ENCODE results near the gene TSHR. TPM values are rescaled to one million over a fixed set of nuclear protein-coding genes. Genes with fewer than 3 reads are reported as not detected.
"Not testable (repeated sequence)": the region's sequence is repeated elsewhere in the genome, so short reads cannot be mapped to it uniquely, and the experiment has no call there.

TSHR gene
- total RNA-seq: 3.6 and 4.4 TPM in 2 replicates

DNA sequence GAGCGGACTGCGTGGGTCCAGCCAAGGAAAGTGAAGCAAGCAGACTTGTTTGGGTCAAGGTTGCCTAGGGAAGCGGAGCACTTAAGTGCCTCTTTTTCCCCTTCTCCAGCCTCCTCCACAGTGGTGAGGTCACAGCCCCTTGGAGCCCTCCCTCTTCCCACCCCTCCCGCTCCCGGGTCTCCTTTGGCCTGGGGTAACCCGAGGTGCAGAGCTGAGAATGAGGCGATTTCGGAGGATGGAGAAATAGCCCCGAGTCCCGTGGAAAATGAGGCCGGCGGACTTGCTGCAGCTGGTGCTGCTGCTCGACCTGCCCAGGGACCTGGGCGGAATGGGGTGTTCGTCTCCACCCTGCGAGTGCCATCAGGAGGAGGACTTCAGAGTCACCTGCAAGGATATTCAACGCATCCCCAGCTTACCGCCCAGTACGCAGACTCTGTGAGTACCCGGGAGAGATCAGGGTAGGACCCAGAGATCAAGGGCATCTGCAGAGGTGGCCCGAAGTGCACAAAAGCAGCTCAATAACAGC lies at the start of gene TSHR:
Gene TSHR, plus strand, starts transcription at position 206 of the 526 bp plus-strand sequence. Its CDS starts 60 bp downstream, at position 266.
- intact Hi-C loops (cut with micrococcal nuclease): loop anchor here (2.0 kb wide), 2 partner anchors 107 to 509 kb away; no protein-coding TSS in a partner anchor

DNA sequence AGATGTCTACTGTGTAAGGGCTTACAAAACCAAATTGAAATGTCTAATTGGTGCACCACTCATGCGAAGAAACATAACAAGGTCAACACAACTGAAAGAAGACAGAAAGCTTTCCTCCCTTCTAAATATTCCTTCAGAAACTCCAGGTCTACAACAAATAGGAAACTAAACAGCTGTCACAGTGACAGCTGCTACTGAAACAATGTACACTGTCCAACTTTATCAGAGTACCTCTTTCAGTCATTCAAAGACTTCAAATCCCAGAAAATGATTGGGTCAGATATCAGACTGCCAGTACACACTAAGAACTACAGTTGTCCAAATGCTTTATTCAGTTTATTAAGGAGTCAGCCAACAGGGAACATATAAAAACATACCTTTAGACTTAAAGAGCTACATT lies 49.1 kb upstream of the TSHR start:
- intact Hi-C loops (cut with micrococcal nuclease): no loop called here

DNA sequence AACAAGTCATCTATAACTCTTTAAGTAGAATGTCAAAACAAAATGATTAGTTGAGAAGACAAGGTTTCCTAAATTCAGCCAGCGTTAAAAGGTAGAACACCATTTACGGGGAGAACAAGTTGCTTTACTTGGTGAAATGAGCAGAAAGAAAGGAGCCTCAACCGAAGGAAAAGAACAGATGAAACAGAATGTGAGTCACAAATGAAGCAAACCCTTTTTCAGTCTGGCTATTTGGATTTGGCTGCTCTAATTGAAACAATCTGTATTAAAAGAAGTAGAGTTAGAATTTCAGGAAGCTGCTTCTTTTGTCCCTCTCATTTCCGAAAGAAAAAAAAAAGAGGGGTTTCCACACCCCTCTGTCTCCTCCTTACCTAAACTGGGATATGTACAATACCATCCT lies 48.5 kb upstream of the TSHR start:
- intact Hi-C loops (cut with micrococcal nuclease): no loop called here

DNA sequence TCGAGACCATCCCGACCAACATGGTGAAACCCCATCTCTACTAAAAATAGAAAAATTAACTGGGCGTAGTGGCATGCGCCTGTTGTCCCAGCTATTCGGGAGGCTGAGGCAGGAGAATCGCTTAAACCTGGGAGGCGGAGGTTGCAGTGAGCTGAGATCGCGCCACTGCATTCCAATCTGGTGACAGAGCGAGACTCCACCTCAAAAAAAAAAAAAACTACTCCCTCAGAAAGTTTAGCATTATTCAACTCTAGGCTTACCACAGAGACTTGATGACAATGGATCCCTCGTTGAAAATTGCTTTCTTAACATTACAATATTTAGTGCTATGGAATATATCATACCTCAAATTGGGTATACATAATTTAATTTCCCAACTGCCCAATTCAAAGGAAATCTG lies 43.4 kb upstream of the TSHR start:
- intact Hi-C loops (cut with micrococcal nuclease): not testable (repeated sequence)

GRCh38 chr14:80919622-80920021 lies 35.8 kb upstream of the TSHR start:
- intact Hi-C loops (cut with micrococcal nuclease): no loop called here

DNA sequence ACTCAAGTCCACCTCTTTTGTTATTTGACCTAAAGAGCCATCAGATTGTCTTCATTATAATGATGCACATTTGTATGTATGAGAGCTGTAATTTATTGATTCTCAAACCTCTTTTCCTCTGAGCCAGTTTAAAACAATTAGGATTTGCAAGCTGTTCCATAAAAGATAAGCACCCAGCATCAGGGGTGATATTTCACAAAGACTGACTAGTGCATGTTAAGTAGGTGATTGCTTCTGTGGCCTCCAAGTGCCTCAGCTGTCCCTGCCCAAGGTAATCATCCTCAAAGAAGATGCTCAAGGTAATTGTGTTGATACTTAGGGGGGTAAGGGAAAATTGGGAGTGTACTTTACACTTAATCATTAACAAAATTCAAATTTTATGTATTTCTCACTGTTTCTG lies 32.1 kb upstream of the TSHR start:
- intact Hi-C loops (cut with micrococcal nuclease): no loop called here

DNA sequence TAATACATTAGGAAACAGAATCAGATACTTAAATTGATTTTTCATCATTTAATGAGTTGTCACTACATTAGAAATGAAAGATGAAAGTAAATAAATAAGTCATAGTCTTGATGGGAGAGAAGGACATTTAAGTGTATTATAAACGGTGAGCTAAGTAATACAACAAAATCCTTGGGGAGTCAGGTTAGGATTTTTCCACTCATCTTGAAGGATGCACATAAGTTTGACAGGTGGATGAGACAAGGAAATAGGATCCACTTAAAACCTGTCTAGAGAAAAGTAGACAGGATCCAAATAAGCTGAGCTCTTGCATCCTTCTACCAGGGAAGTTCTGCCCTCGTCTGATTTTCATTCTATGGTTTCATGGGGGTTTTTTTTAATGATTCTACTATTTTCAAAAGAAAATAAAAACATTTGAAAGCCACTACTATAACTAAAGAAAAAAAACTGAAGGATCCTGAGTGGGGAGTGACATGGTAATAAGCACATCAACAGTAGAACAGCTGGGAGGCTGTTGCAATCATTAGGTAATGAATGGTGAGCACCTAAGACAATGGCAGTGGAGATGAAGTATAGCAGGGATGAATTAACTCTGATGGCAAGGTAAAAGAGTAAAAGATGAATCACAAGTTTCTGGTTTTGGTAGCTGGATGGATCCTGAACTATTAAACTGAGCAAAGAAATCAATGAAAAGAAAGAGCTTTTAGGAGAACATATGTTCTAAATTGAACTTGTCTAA lies 30.9 kb upstream of the TSHR start:
- intact Hi-C loops (cut with micrococcal nuclease): no loop called here

GRCh38 chr14:80926397-80927082 lies 28.9 kb upstream of the TSHR start:
- intact Hi-C loops (cut with micrococcal nuclease): loop anchor here (2.0 kb wide), 1 partner anchor 14 kb away; the partner anchor contains the start of gene CEP128

GRCh38 chr14:80927083-80927989 lies 28.1 kb upstream of the TSHR start:
- intact Hi-C loops (cut with micrococcal nuclease): loop anchor here (2.0 kb wide), 1 partner anchor 13 kb away; the partner anchor contains the start of gene CEP128

DNA sequence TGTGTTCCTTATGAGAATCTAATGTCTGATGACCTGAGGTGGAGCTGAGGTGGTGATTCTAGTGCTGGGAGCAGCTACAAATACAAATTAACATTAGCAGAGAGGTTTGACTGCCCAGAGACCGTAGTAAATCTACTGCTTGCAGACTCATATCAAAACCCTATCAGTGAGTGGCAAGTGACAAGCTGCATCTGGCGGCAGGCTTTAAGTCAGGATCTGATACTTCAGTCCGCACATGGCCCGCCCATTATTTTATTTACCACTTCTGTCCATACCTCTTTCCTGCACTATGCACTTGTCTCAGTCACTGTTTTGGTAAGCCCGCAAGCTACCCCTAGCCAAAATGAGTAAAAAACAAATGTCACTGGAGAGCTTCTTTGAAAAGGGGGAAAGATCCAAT lies 25.3 kb upstream of the TSHR start:
- intact Hi-C loops (cut with micrococcal nuclease): loop anchor here (2.0 kb wide), 2 partner anchors 49 to 241 kb away; no protein-coding TSS in a partner anchor

- intact Hi-C loops (cut with micrococcal nuclease): loop anchor here (1.0 to 2.0 kb wide), 6 partner anchors 10 to 288 kb away; partner anchors contain the start of gene CEP128
These were observed 24.5 kb upstream of the TSHR start for GRCh38 chr14:80930836-80931389.

- intact Hi-C loops (cut with micrococcal nuclease): no loop called here
These were observed 22.1 kb upstream of the TSHR start for GRCh38 chr14:80933282-80933681.

GRCh38 chr14:80933686-80934085 lies 21.7 kb upstream of the TSHR start:
- intact Hi-C loops (cut with micrococcal nuclease): no loop called here

DNA sequence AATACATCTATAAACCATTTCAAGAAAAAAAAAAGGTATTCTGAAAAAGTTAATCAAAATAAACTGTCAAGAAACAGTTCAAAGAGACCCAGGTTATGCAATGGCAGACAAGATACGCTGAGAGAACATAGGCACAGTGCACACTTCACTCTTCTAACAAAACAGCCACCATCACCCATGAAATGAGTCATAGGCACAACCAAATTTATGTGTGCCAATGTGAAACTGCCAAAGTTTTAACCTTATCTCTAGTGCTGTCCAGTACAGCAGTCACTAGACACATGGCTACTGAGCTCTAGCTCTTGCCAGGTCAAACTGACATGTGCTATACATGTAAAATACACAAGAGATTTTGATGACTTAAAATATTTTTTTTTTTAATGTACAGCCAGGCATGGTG lies 15.3 kb upstream of the TSHR start:
- intact Hi-C loops (cut with micrococcal nuclease): loop anchor here (2.0 kb wide), 1 partner anchor 13 kb away; no protein-coding TSS in a partner anchor

DNA sequence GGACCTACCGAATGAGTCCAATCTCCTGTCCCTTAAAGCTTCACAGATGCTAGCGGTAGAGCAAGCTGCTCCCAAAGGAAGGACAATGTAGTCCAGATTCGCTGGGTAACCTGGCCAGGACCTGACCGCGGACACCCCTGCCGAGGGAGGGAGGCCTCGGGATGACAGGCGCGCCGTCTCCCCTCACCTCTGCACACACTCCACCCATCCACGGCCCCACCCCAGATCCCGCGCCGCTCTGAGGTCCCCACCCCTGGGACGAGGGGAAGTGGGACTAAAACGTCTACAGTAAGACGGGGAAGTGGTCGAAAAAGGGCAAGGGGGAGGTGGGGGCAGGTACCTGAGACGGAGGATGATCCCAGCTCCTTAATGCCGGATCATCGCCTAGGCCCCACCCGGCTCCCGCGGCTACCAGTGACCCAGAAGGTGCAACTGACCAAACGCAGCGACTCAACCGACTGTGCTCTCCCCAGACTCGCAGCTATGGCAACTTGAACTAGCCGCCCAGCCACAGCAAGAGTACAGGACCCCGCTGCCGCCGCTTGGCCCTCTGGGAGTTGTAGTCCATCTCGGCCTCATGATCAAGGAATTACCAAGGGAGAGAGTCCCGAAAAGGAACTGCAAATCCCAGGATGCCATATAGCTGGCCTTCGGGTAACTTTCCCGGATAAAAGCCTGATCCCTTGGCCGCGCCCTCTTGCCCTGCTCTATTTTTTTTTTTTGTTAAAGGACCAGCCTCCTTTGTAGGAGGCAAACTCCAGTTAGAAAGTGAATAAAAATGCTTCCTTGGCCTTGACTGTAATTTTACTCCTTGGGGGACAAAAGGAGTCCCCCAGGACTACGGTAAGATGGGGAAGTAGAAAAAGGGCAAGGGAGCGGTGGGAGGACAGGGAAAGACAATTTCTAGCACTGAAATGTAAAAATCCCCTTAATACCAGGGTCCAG lies 13.9 kb upstream of the TSHR start, which contains the start of gene CEP128:
Gene CEP128, minus strand, starts transcription at position 498 of the 945 bp plus-strand sequence.
- intact Hi-C loops (cut with micrococcal nuclease): loop anchor here (1.0 to 2.0 kb wide), 8 partner anchors 10 to 592 kb away; partner anchors contain the start of gene SEL1L

- intact Hi-C loops (cut with micrococcal nuclease): no loop called here
These were observed 13.2 kb upstream of the TSHR start for GRCh38 chr14:80942191-80942600.

DNA sequence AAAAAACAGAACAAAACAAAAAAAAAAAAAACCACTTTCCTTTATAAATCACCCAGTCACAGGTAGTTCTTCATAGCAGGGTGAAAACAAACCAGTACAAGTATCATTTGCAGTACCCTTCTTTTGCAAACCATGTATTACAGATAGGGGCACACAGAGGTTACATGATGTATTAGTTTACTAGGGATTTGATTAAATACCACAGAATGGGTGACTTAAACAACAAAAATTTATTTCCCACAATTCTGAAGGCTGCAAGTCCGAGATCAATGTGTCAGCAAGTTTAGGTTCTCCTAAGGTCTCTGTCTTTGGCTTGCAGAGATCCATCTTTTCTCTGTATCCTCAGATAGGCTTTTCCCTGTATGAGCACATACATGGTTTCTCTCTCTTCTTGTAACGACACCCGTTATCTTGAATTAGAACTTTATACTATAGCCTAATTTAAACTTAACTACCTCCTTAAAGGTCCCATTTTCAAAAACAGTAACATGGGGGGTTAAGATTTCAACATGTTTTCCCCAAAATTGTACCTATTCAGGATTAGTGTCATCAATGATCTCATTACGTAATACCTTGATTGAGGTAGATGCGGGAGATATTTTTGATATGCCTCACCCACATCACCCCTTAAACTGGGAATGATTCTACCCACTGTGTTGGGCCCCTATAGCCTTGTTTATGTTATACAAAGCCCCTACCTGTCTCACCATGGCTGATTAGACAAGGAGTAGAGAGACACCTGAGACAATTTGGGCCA lies 10.4 kb upstream of the TSHR start:
- intact Hi-C loops (cut with micrococcal nuclease): no loop called here

- intact Hi-C loops (cut with micrococcal nuclease): no loop called here
These were observed 9.2 kb upstream of the TSHR start for GRCh38 chr14:80946187-80946586.

DNA sequence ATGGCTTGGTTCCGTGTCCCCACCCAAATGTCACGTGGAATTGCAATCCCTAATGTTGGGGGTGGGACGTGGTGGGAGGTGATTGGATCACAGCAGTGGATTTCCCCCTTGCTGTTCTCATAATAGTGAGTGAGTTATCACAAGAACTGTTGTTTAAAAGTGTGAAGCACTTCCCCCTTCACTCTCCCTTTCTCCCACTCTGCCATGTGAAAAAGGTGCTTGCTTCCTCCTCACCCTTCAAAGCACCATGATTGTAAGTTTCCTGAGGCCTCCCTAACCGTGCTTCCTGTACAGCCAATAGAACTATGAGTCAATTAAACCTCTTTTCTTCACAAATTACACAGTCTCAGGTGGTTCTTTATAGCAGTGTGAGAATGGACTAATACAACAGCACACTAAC lies 8.6 kb upstream of the TSHR start:
- intact Hi-C loops (cut with micrococcal nuclease): no loop called here
